Activated CD4-positive, alpha-beta T cell treated with anti-CD3 and anti-CD28 coated beads, Interleukin-2, Interleukin-6, amounts not matched to agents 100 ng/mL and 50 ng/mL, durations not matched to agents 16 hours and 8 hours (primary cell): ENCODE measurements around the gene COL4A2.

Source experiments
- DNase-seq: peaks from one replicate; pipeline ENCODE4 v3.0.0-alpha.2; 2020

The COL4A2 gene

GRCh38 chr13:110306960-110307766 lies at the start of gene COL4A2, which contains the start of gene COL4A1:
Gene COL4A2 (plus strand): TSS chr13:110307284. CDS start chr13:110307904, 620 bp downstream.
Gene COL4A1 (minus strand): TSS chr13:110307157. CDS start chr13:110307027, 130 bp downstream.
- DNase-seq, result no peak

GRCh38 chr13:110257408-110257807 lies 49.7 kb upstream of the COL4A2 start:
- DNase-seq, result no peak

- DNase-seq, result no peak
Observed at GRCh38 chr13:110258876-110259631, 48.0 kb upstream of the COL4A2 start.

GRCh38 chr13:110259651-110260050 lies 47.4 kb upstream of the COL4A2 start:
- DNase-seq, result no peak

GRCh38 chr13:110261166-110262081 lies 45.7 kb upstream of the COL4A2 start:
- no peak for DNase-seq

- no peak for DNase-seq
Observed at GRCh38 chr13:110262082-110262436, 45.0 kb upstream of the COL4A2 start.

- no peak for DNase-seq
Observed at GRCh38 chr13:110262508-110263291, 44.4 kb upstream of the COL4A2 start.

- no peak for DNase-seq
Observed at GRCh38 chr13:110263404-110263803, 43.7 kb upstream of the COL4A2 start.

- no peak for DNase-seq
Observed at GRCh38 chr13:110263888-110264287, 43.2 kb upstream of the COL4A2 start.

- no peak for DNase-seq
Observed at GRCh38 chr13:110264685-110265275, 42.3 kb upstream of the COL4A2 start.

GRCh38 chr13:110265341-110265681 lies 41.8 kb upstream of the COL4A2 start:
- no peak for DNase-seq

GRCh38 chr13:110265682-110266430 lies 41.2 kb upstream of the COL4A2 start:
- DNase-seq, result no peak

GRCh38 chr13:110266431-110266809 lies 40.7 kb upstream of the COL4A2 start:
- DNase-seq, result no peak

- DNase-seq, result no peak
Observed at GRCh38 chr13:110266983-110267382, 40.1 kb upstream of the COL4A2 start.

GRCh38 chr13:110268061-110268460 lies 39.0 kb upstream of the COL4A2 start:
- no peak for DNase-seq

- DNase-seq, result no peak
Observed at GRCh38 chr13:110268576-110269185, 38.4 kb upstream of the COL4A2 start.

GRCh38 chr13:110269509-110270185 lies 37.4 kb upstream of the COL4A2 start:
- no peak for DNase-seq

- DNase-seq, result no peak
Observed at GRCh38 chr13:110270507-110270906, 36.6 kb upstream of the COL4A2 start.

- no peak for DNase-seq
Observed at GRCh38 chr13:110271313-110271712, 35.8 kb upstream of the COL4A2 start.

- peak; percentile 7 for DNase-seq
Observed at GRCh38 chr13:110272227-110272626, 34.9 kb upstream of the COL4A2 start.
